Spleen (tissue), 7 donors: ENCODE measurements around the gene DOCK10.

Experiments
- CTCF ChIP-seq, 11 experiments: fragments of 200-600 bp in 7 of 11; fragments of 450-650 bp in 4 of 11; sonication (generic) in 4 of 11; IDR thresholded peaks in 8 of 11; conservative IDR thresholded peaks in 3 of 11; 1 replicate in 7 of 11; 2 replicates in 4 of 11; pipeline versions ENCODE4 v1.4.0 to v1.8.0; 2016 to 2021; ENCODE audit warnings: antibody characterized with exemption in 11 of 11, inconsistent platforms in 4 of 11, mild to moderate bottlenecking in 1 of 11
- POLR2A ChIP-seq, 3 donors: fragments of 450-650 bp; IDR thresholded peaks; one replicate each; pipeline ENCODE4 v1.5.1; 2017; ENCODE audit warnings: antibody characterized with exemption in 3 of 3, mild to moderate bottlenecking in 1 of 3
- POLR2AphosphoS5 ChIP-seq, 3 donors: sonication (generic); formaldehyde crosslinking; IDR thresholded peaks; one replicate each; pipeline ENCODE4 v1.5.1; 2017; ENCODE audit warnings: antibody characterized with exemption in 3 of 3
- donor health status: DM: no; HTN: no; CAD: no; lungs with moderate emphysema.
- donor health status: DM: no; HTN: no; CAD: no.
- donor health status: DM: no; HTN: no; CAD: no.

GRCh38 chr2:224734949-224735348 lies 307.3 kb downstream of the DOCK10 start:
- no peak for TF ChIP-seq CTCF (IDR thresholded peaks at IDR 0.05 in 8 of 11, conservative IDR thresholded peaks at IDR 0.05 in 3 of 11)
- TF ChIP-seq POLR2A (IDR thresholded peaks at IDR 0.05), result no peak
- no peak for TF ChIP-seq POLR2AphosphoS5 (IDR thresholded peaks at IDR 0.05)
